MCF 10A (cell line): Measurements from ENCODE around the gene DUSP15. TPM values are rescaled to one million over a fixed set of nuclear protein-coding genes. Genes with fewer than 3 reads are reported as not detected.

Source experiments
- BruUV-seq: library from RNA; stranded (reverse); fragments of 400-500 nt; replicated peaks from 2 replicates; lab custom pipeline; 2021; lab: Mats Ljungman, UMichigan
- CTCF ChIA-PET: fragments of 300-600 bp; sonication (Branson Sonifier 250); formaldehyde crosslinking; extraction: SDS; loops from one replicate; lab custom pipeline; 2021; ENCODE audit warnings: antibody characterized with exemption, inconsistent platforms; lab: Yijun Ruan, JAX
- POLR2A ChIA-PET: fragments of 300-600, 350-650 bp; sonication (Branson Sonifier 250); formaldehyde crosslinking; extraction: SDS; loops from one replicate; lab custom pipeline; 2020; ENCODE audit warnings: antibody characterized with exemption, inconsistent platforms; lab: Yijun Ruan, JAX
- DNase-seq: peaks from one replicate; pipeline ENCODE4 v3.0.0-alpha.2; 2018; ENCODE audit not compliant: unreplicated experiment
- H3K27ac Mint-ChIP-seq: one replicate; pipeline ENCODE4 v1.8.0; 2022; ENCODE audit warnings: mild to moderate bottlenecking, low read depth, mixed read lengths; ENCODE audit not compliant: unreplicated experiment
- H3K27me3 Mint-ChIP-seq: one replicate; pipeline ENCODE4 v1.8.0; 2022; ENCODE audit warnings: mixed read lengths; ENCODE audit not compliant: insufficient read depth, unreplicated experiment
- H3K36me3 Mint-ChIP-seq: one replicate; pipeline ENCODE4 v1.8.0; 2022; ENCODE audit warnings: mild to moderate bottlenecking, moderate library complexity, mixed read lengths; ENCODE audit not compliant: insufficient read depth, unreplicated experiment
- H3K4me1 Mint-ChIP-seq: one replicate; pipeline ENCODE4 v1.8.0; 2022; ENCODE audit warnings: mixed read lengths; ENCODE audit not compliant: insufficient read depth, unreplicated experiment
- H3K4me3 Mint-ChIP-seq: one replicate; pipeline ENCODE4 v1.8.0; 2022; ENCODE audit warnings: mild to moderate bottlenecking, moderate library complexity, mixed read lengths; ENCODE audit not compliant: unreplicated experiment
- H3K9me3 Mint-ChIP-seq: one replicate; pipeline ENCODE4 v1.8.0; 2022; ENCODE audit warnings: mixed read lengths; ENCODE audit not compliant: unreplicated experiment
- CTCF ChIP-seq: fragments of 200-600 bp; IDR thresholded peaks from one replicate; pipeline ENCODE4 v1.8.0; 2022; ENCODE audit warnings: antibody characterized with exemption, mild to moderate bottlenecking; ENCODE audit not compliant: unreplicated experiment
- intact Hi-C: fragments of 100-400 bp; cut with micrococcal nuclease; formaldehyde crosslinking; loops from 2 replicates; pipeline ENCODE4 v1.14.1; 2022
- total RNA-seq: library from RNA; stranded (reverse); gene quantifications from 2 replicates; pipeline ENCODE4 v1.2.3, GENCODE V29; 2022

The DUSP15 gene
- total RNA-seq, 1 experiment from 2014 or later = not detected

GRCh38 chr20:31866221-31866620, 4.1 kb downstream of the DUSP15 start:
- TF ChIP-seq CTCF = no peak
- intact Hi-C loops = no loop called here

GRCh38 chr20:31864521-31865400, 5.6 kb downstream of the DUSP15 start:
- Mint-ChIP-seq H3K36me3 (no peaks in the 10 kb centered on the region), H3K27ac (no peak overlapping the region), H3K4me1 (peaks cover 9% of the 10 kb centered on the region), H3K4me3 (no peak overlapping the region), H3K27me3 (peaks cover 55% of the 10 kb centered on the region), H3K9me3 (no peaks in the 10 kb centered on the region)
- ChIA-PET CTCF (interaction anchor here (0.5 to 4.0 kb wide), 9 partner anchors 11 to 247 kb away, joined by 3 to 49 read pairs (median 6); partner anchors contain the start of gene PDRG1), POLR2A (interaction anchor here (1.1 kb wide), 1 partner anchor 10 kb away, joined by 3 read pairs; no protein-coding TSS in a partner anchor)
- TF ChIP-seq CTCF = no peak
- DNase-seq = no peak
- intact Hi-C loops = no loop called here
- BruUV-seq = no TSS peak

More at GRCh38 chr20:31866221-31866620, 4.1 kb downstream of the DUSP15 start:
- BruUV-seq = no TSS peak
- H3K4me1 Mint-ChIP-seq = peaks cover 7% of the 10 kb centered on the region
- H3K27me3 Mint-ChIP-seq = peaks cover 58% of the 10 kb centered on the region
- no peak overlapping the region for H3K27ac Mint-ChIP-seq
- no peaks in the 10 kb centered on the region for H3K9me3 Mint-ChIP-seq
- ChIA-PET POLR2A (no interaction called here), CTCF (interaction anchor here (0.6 to 4.4 kb wide), 3 partner anchors 9 to 86 kb away, joined by 4 to 47 read pairs (median 14); partner anchors contain the start of gene PDRG1)
- no peaks in the 10 kb centered on the region for H3K36me3 Mint-ChIP-seq
- DNase-seq = no peak
- H3K4me3 Mint-ChIP-seq = no peak overlapping the region

GRCh38 chr20:31863296-31864085, 6.8 kb downstream of the DUSP15 start:
- H3K9me3 Mint-ChIP-seq = no peaks in the 10 kb centered on the region
- peaks cover 50% of the 10 kb centered on the region for H3K27me3 Mint-ChIP-seq
- intact Hi-C loops = no loop called here
- peaks cover 5% of the 10 kb centered on the region for H3K4me1 Mint-ChIP-seq
- no TSS peak for BruUV-seq
- no peak for TF ChIP-seq CTCF
- POLR2A ChIA-PET = no interaction called here
- no peak overlapping the region for H3K27ac Mint-ChIP-seq
- no peaks in the 10 kb centered on the region for H3K36me3 Mint-ChIP-seq
- no peak overlapping the region for H3K4me3 Mint-ChIP-seq
- CTCF ChIA-PET = interaction anchor here (0.6 to 4.0 kb wide), 14 partner anchors 10 to 248 kb away, joined by 3 to 49 read pairs (median 3); partner anchors contain the start of genes FOXS1 and PDRG1
- DNase-seq = no peak

GRCh38 chr20:31862506-31862905, 7.8 kb downstream of the DUSP15 start:
- Mint-ChIP-seq H3K9me3 (no peaks in the 10 kb centered on the region), H3K36me3 (no peaks in the 10 kb centered on the region), H3K4me3 (no peak overlapping the region), H3K27me3 (peaks cover 48% of the 10 kb centered on the region), H3K4me1 (peaks cover 5% of the 10 kb centered on the region), H3K27ac (no peak overlapping the region)
- CTCF ChIA-PET = interaction anchor here (0.6 to 4.0 kb wide), 7 partner anchors 9 to 222 kb away, joined by 3 to 49 read pairs (median 14); partner anchors contain the start of gene PDRG1
- no peak for DNase-seq
- POLR2A ChIA-PET = no interaction called here
- BruUV-seq = no TSS peak
- no peak for TF ChIP-seq CTCF
- intact Hi-C loops = no loop called here
